ENCODE results near the gene PSME2. TPM values are rescaled to one million over a fixed set of nuclear protein-coding genes. Genes with fewer than 3 reads are reported as not detected.

Gene PSME2
- total RNA-seq, 1 experiment from 2014 or later, result 153 TPM

- BruUV-seq (replicated peaks), result no TSS peak
- ChIA-PET CTCF (no interaction called here), POLR2A (ENCODE audit: unreplicated experiment) (no interaction called here)
- peaks cover 8% of the 10 kb centered on the region; the same call in 1 of the 2 replicates for H3K36me3 ChIP-seq (ENCODE audit: low read depth)
- no peak overlapping the region for H2AFZ ChIP-seq
- intact Hi-C loops (cut with micrococcal nuclease; ENCODE audit: unreplicated experiment), result no loop called here
- H3K27ac ChIP-seq, result no peak overlapping the region
- no peaks in the 10 kb centered on the region for H3F3A ChIP-seq (ENCODE audit: insufficient read depth, low read depth)
- H3K79me2 ChIP-seq (ENCODE audit: low read depth), result peaks cover 7% of the 10 kb centered on the region
- H3K4me2 ChIP-seq, result no peak overlapping the region
- no peak for DNase-seq
- H3K4me1 ChIP-seq (replicated peaks; ENCODE audit: insufficient read depth), result peaks cover 5% of the 10 kb centered on the region
- H3K9me3 ChIP-seq (ENCODE audit: insufficient read depth, low read depth), result no peaks in the 10 kb centered on the region
- no peak overlapping the region for H3K4me3 ChIP-seq
- H4K20me1 ChIP-seq (ENCODE audit: insufficient read depth), result no peaks in the 10 kb centered on the region
- no peak for TF ChIP-seq CTCF (conservative IDR thresholded peaks at IDR 0.05)
- H3K27me3 ChIP-seq (ENCODE audit: insufficient read depth, low read depth), result no peaks in the 10 kb centered on the region
- no peaks in the 10 kb centered on the region for H3K9me2 ChIP-seq (ENCODE audit: insufficient read depth)
These were observed 25.2 kb downstream of the PSME2 start for GRCh38 chr14:24121210-24121609.

- Histone ChIP-seq H3K9me3 (ENCODE audit: insufficient read depth, low read depth) (no peaks in the 10 kb centered on the region), H3K4me1 (replicated peaks; ENCODE audit: insufficient read depth) (peaks cover 11% of the 10 kb centered on the region), H3K27ac (no peak overlapping the region), H3K4me2 (no peak overlapping the region), H3K9me2 (ENCODE audit: insufficient read depth) (no peaks in the 10 kb centered on the region), H3K4me3 (no peak overlapping the region), H3K79me2 (ENCODE audit: low read depth) (peaks cover 13% of the 10 kb centered on the region), H3K27me3 (ENCODE audit: insufficient read depth, low read depth) (no peaks in the 10 kb centered on the region), H3F3A (ENCODE audit: insufficient read depth, low read depth) (no peaks in the 10 kb centered on the region), H4K20me1 (ENCODE audit: insufficient read depth) (no peaks in the 10 kb centered on the region), H3K36me3 (ENCODE audit: low read depth) (peaks cover 8% of the 10 kb centered on the region; the same call in 1 of the 2 replicates), H2AFZ (no peak overlapping the region)
- BruUV-seq (replicated peaks), result no TSS peak
- DNase-seq, result no peak
- CTCF ChIA-PET, result no interaction called here
- POLR2A ChIA-PET (ENCODE audit: unreplicated experiment), result no interaction called here
- intact Hi-C loops (cut with micrococcal nuclease; ENCODE audit: unreplicated experiment), result no loop called here
- no peak for TF ChIP-seq EZH2 (IDR thresholded peaks at IDR 0.05; ENCODE audit: low read depth)
- no peak for TF ChIP-seq CTCF (conservative IDR thresholded peaks at IDR 0.05)
These were observed 26.7 kb downstream of the PSME2 start for GRCh38 chr14:24119691-24120090.

- intact Hi-C loops (cut with micrococcal nuclease; ENCODE audit: unreplicated experiment), result no loop called here
- Histone ChIP-seq H3K9me3 (ENCODE audit: insufficient read depth, low read depth) (no peaks in the 10 kb centered on the region), H2AFZ (no peak overlapping the region), H3K4me1 (replicated peaks; ENCODE audit: insufficient read depth) (peaks cover 11% of the 10 kb centered on the region), H3K4me3 (no peak overlapping the region), H3K9me2 (ENCODE audit: insufficient read depth) (no peaks in the 10 kb centered on the region), H3K4me2 (no peak overlapping the region), H3K36me3 (ENCODE audit: low read depth) (peaks cover 8% of the 10 kb centered on the region; the same call in 1 of the 2 replicates), H3K27ac (no peak overlapping the region), H3K79me2 (ENCODE audit: low read depth) (peaks cover 13% of the 10 kb centered on the region), H3F3A (ENCODE audit: insufficient read depth, low read depth) (peaks cover 12% of the 10 kb centered on the region; the same call in 1 of the 2 replicates), H3K27me3 (ENCODE audit: insufficient read depth, low read depth) (no peaks in the 10 kb centered on the region), H4K20me1 (ENCODE audit: insufficient read depth) (no peaks in the 10 kb centered on the region)
- no peak for DNase-seq
- TF ChIP-seq CTCF (conservative IDR thresholded peaks at IDR 0.05) (no peak), EZH2 (IDR thresholded peaks at IDR 0.05; ENCODE audit: low read depth) (no peak)
- BruUV-seq (replicated peaks), result no TSS peak
- POLR2A ChIA-PET (ENCODE audit: unreplicated experiment), result no interaction called here
- CTCF ChIA-PET, result interaction anchor here (0.5 kb wide), 1 partner anchor 506 kb away, joined by 14 read pairs; no protein-coding TSS in a partner anchor
These were observed 29.2 kb downstream of the PSME2 start for GRCh38 chr14:24117179-24117578.
